Measurements from ENCODE around the gene ZNF232.
"Not testable (repeated sequence)": the region's sequence is repeated elsewhere in the genome, so short reads cannot be mapped to it uniquely, and the experiment has no call there.

ZNF232 gene

GRCh38 chr17:5096731-5097100 lies 15.0 kb downstream of the ZNF232 start:
- no peak for DNase-seq

- no peak for DNase-seq
These were observed 19.3 kb downstream of the ZNF232 start for GRCh38 chr17:5092218-5093010.

DNA sequence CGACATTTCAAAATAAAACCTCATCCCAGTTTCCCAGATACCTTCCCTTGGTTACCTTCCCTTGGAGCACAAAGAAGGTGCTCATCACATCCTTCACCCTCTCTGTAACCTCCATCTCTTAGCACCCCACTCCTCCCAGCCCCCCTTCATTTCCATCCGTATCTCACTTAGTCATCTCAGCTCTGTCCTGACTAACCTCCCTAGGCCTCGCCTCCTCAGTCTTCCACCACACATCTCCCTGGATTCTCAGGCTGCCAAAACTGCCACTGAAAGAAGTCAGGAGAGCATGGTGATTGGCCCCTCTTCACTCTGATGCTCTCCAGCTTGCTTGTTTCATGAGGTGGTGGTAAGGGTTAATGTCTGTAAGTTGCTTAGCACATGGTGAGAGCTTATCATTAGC lies 31.1 kb downstream of the ZNF232 start:
- DNase-seq, result no peak

DNA sequence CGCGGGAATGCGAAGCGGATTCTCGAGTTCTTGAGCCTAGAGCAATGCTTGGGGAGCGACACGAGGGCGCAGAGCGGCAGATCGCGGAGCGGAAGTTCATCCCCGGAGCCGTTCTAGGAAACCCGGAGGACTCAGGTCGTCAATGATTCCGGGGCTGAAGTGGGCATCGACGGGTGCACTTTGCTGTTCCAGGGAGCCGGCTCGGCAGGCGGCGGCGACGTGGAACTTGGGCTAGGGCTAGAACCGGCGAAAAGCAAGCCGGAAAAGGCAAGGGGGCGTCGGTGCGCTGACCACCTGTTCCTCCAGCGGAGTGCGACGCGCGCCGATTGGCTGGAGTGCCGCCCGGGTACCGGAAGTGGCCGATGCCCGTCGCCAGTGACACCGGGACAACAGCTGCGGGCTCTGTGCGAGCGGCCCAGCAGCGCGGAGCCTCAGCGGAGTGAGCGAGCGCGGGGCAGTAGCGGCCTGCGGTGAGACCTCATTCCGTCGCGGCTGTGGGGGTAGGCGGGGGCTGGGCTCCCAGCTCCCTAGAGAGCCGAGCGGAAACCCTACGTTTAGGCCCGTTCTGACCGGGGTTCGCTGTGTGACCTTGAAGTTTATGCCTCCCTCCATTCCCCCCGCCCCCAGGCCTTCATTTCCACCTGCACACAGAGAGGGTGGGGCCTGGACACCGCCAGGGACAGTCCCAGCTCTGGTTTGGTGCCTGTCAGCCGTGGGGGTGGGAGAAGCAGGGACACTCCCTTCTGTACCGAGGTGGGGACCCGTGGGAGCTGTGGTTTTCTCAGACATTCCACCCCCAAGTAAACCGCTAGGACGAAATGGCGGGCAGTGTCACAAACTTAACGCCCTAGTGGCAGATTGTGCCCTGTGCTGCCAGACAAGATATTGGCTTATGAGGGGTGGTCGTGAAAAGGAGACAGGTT lies 33.3 kb downstream of the ZNF232 start, which contains the start of gene ZFP3:
ZFP3 (plus strand) TSS at position 362 of the 923 bp plus-strand sequence. CDS start 13,038 bp downstream, outside the sequence.
- peak; percentile 87 for DNase-seq

- no peak for DNase-seq
These were observed 33.9 kb downstream of the ZNF232 start for GRCh38 chr17:5077781-5078105.

- DNase-seq, result not testable (repeated sequence)
These were observed 34.4 kb downstream of the ZNF232 start for GRCh38 chr17:5077275-5077674.

DNA sequence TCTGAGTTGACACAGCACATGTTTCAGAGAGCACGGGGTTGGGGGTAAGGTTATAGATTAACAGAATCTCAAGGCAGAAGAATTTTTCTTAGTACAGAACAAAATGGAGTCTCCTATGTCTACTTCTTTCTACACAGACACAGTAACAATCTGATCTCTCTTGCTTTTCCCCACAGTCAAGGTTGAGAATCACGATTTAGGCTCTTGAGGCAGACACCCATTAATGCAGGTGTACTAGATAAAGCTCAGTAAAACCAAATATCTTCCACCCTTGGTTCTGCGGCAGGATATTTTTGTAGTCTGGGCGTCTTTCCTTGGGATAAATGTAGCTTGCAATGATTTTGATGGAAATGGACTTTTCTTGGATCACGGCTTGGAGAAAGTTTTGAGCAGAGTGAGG lies 36.2 kb downstream of the ZNF232 start:
- DNase-seq, result not testable (repeated sequence)

- DNase-seq, result no peak
These were observed 42.0 kb downstream of the ZNF232 start for GRCh38 chr17:5069724-5070123.

DNA sequence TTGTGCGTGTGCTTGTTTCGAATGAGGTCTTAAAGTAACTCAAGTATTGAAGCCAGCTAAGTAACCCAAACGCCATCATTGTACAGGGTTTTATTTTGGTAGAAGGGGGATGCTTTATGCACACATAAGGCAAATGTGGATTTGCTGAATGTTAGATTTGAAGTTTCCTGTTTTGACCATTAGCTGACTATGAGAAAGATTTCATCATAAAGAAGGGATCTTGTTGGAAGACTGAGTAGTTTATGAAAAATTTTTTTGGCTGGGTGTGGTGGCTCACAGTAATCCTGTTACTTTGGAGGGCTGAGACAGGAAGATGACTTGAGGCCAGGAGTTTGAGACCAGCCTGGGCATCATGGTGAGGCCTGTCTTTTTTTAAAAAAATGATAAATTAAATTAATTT lies 43.4 kb downstream of the ZNF232 start:
- DNase-seq, result no peak

- no peak for DNase-seq
These were observed 46.4 kb downstream of the ZNF232 start for GRCh38 chr17:5065227-5065744.
